Suprapubic skin (tissue), 4 donors: ENCODE data around the gene CSAD. TPM values are rescaled to one million over a fixed set of nuclear protein-coding genes. Genes with fewer than 3 reads are reported as not detected.

Source experiments
- DNase-seq, 2 donors: peaks; one replicate each; pipeline ENCODE4 v3.0.0-alpha.2; 2019; ENCODE audit warnings: low spot score in 2 of 2
- H3K27ac ChIP-seq: fragments of 200-600 bp; sonication (generic); one replicate; pipeline ENCODE4 v1.5.1; 2019
- H3K27me3 ChIP-seq: fragments of 200-600 bp; sonication (generic); one replicate; pipeline ENCODE4 v1.5.1; 2019
- H3K36me3 ChIP-seq: fragments of 200-600 bp; sonication (generic); one replicate; pipeline ENCODE4 v1.5.1; 2019
- H3K4me1 ChIP-seq: fragments of 200-600 bp; sonication (generic); one replicate; pipeline ENCODE4 v1.5.1; 2019
- H3K4me3 ChIP-seq: fragments of 200-600 bp; sonication (generic); one replicate; pipeline ENCODE4 v1.5.1; 2019; ENCODE audit warnings: mild to moderate bottlenecking
- H3K9me3 ChIP-seq: fragments of 200-600 bp; sonication (generic); one replicate; pipeline ENCODE4 v1.5.1; 2019
- CTCF ChIP-seq, 2 donors: fragments of 200-600 bp in 1 of 2; fragments of 450-650 bp in 1 of 2; sonication (generic) in 1 of 2; IDR thresholded peaks; one replicate each; pipeline ENCODE4 v1.5.1; 2016 to 2019; ENCODE audit warnings: antibody characterized with exemption in 2 of 2, mild to moderate bottlenecking in 1 of 2, moderate library complexity in 1 of 2
- EP300 ChIP-seq: sonication (generic); formaldehyde crosslinking; IDR thresholded peaks from one replicate; pipeline ENCODE4 v1.6.1; 2017; ENCODE audit warnings: antibody characterized with exemption
- POLR2A ChIP-seq, 2 donors: fragments of 450-650 bp; IDR thresholded peaks; one replicate each; pipeline ENCODE4 v1.6.1; 2017; ENCODE audit warnings: antibody characterized with exemption in 2 of 2, mild to moderate bottlenecking in 2 of 2, moderate library complexity in 2 of 2
- POLR2AphosphoS5 ChIP-seq, 3 donors: sonication (generic); formaldehyde crosslinking; IDR thresholded peaks; one replicate each; pipeline ENCODE4 v1.6.1; 2017; ENCODE audit warnings: antibody characterized with exemption in 3 of 3
- WGBS: methylation state at CpG from one replicate; pipeline ENCODE4 v1.1.5; 2018; 5-methylcytosine and 5-hydroxymethylcytosine counted together
- total RNA-seq, 4 donors: library from RNA; depleted of rRNA; stranded (reverse); fragments of >200 nt; gene quantifications; one replicate each; pipeline ENCODE4 v1.1.0, GENCODE V29; 2016

Gene CSAD
- total RNA-seq, 4 donors from 2014 or later, result 35.6 to 175 (median 56.7) TPM

DNA sequence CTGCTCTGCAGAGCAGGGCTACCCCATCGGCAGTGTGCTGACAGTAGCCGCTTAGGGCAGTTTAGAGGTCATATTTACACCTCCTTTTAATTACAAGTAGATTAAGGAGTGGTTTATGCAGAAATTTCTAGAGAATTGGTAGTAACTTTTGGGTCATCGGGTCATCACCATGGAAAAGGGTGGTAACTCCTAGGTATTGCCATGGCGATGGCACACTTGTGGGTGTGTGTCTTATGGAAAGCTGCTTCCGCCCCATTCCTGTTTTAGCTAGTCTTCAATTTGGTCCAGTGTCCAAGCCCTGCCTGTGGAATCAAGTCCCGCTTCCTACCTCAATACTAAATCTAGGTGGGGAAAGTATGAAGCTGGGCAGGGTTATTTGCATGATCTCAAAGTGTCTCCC, 29.7 kb downstream of the CSAD start:
- Histone ChIP-seq H3K4me1 (no peaks in the 10 kb centered on the region), H3K36me3 (no peaks in the 10 kb centered on the region), H3K27me3 (no peaks in the 10 kb centered on the region), H3K4me3 (no peak overlapping the region), H3K27ac (no peak overlapping the region), H3K9me3 (no peaks in the 10 kb centered on the region)
- 80% methylated on average over 6 of the region's 6 CpGs for WGBS
- DNase-seq, result no peak
- no peak for TF ChIP-seq EP300
- TF ChIP-seq POLR2A (IDR thresholded peaks at IDR 0.05), result no peak
- no peak for TF ChIP-seq CTCF (IDR thresholded peaks at IDR 0.05)
- no peak for TF ChIP-seq POLR2AphosphoS5 (IDR thresholded peaks at IDR 0.05)

GRCh38 chr12:53147653-53148052, 33.1 kb downstream of the CSAD start:
- Histone ChIP-seq H3K36me3 (no peaks in the 10 kb centered on the region), H3K4me1 (no peaks in the 10 kb centered on the region), H3K27me3 (no peaks in the 10 kb centered on the region), H3K9me3 (no peaks in the 10 kb centered on the region), H3K27ac (no peak overlapping the region), H3K4me3 (no peak overlapping the region)
- DNase-seq, result no peak
- 91% methylated on average over 15 of the region's 15 CpGs for WGBS
- TF ChIP-seq EP300 (no peak), CTCF (IDR thresholded peaks at IDR 0.05) (no peak), POLR2A (IDR thresholded peaks at IDR 0.05) (no peak), POLR2AphosphoS5 (IDR thresholded peaks at IDR 0.05) (no peak)

GRCh38 chr12:53147181-53147580, 33.5 kb downstream of the CSAD start:
- Histone ChIP-seq H3K9me3 (no peaks in the 10 kb centered on the region), H3K36me3 (no peaks in the 10 kb centered on the region), H3K27me3 (no peaks in the 10 kb centered on the region), H3K27ac (no peak overlapping the region), H3K4me1 (no peaks in the 10 kb centered on the region), H3K4me3 (no peak overlapping the region)
- TF ChIP-seq EP300 (no peak), POLR2AphosphoS5 (IDR thresholded peaks at IDR 0.05) (no peak), POLR2A (IDR thresholded peaks at IDR 0.05) (no peak)
- no peak for DNase-seq
- 92% methylated on average over 5 of the region's 5 CpGs for WGBS

GRCh38 chr12:53145383-53146260, 35.1 kb downstream of the CSAD start:
- Histone ChIP-seq H3K4me3 (no peak overlapping the region), H3K4me1 (no peaks in the 10 kb centered on the region), H3K27me3 (no peaks in the 10 kb centered on the region), H3K27ac (no peak overlapping the region), H3K36me3 (no peaks in the 10 kb centered on the region), H3K9me3 (no peaks in the 10 kb centered on the region)
- no peak for DNase-seq
- TF ChIP-seq EP300, result no peak
- TF ChIP-seq CTCF (IDR thresholded peaks at IDR 0.05), result no peak
- TF ChIP-seq POLR2AphosphoS5 (IDR thresholded peaks at IDR 0.05), result no peak
- TF ChIP-seq POLR2A (IDR thresholded peaks at IDR 0.05), result no peak
- 90% methylated on average over 5 of the region's 5 CpGs for WGBS

- 86% methylated on average over 4 of the region's 4 CpGs for whole genome bisulfite sequencing
- Histone ChIP-seq H3K4me1 (no peaks in the 10 kb centered on the region), H3K36me3 (no peaks in the 10 kb centered on the region), H3K4me3 (no peak overlapping the region), H3K27ac (no peak overlapping the region), H3K27me3 (no peaks in the 10 kb centered on the region), H3K9me3 (no peaks in the 10 kb centered on the region)
- TF ChIP-seq POLR2AphosphoS5 (IDR thresholded peaks at IDR 0.05), result no peak
- no peak for TF ChIP-seq EP300
- no peak for TF ChIP-seq CTCF (IDR thresholded peaks at IDR 0.05)
- TF ChIP-seq POLR2A (IDR thresholded peaks at IDR 0.05), result no peak
- no peak for DNase-seq
These were observed 37.4 kb downstream of the CSAD start for GRCh38 chr12:53143355-53143754.
